AG08395 (cell line): Measurements from ENCODE around the gene SMIM36.
"Not testable (repeated sequence)": the region's sequence is repeated elsewhere in the genome, so short reads cannot be mapped to it uniquely, and the experiment has no call there.

Experiments
- DNase-seq: peaks from one replicate; pipeline ENCODE4 v3.0.0; 2012; ENCODE audit warnings: mixed read lengths, low spot score

The SMIM36 gene

GRCh38 chr17:55510986-55511721 lies at the start of gene SMIM36:
Gene SMIM36, minus strand, starts transcription at chr17:55511452.
- DNase-seq = no peak

DNA sequence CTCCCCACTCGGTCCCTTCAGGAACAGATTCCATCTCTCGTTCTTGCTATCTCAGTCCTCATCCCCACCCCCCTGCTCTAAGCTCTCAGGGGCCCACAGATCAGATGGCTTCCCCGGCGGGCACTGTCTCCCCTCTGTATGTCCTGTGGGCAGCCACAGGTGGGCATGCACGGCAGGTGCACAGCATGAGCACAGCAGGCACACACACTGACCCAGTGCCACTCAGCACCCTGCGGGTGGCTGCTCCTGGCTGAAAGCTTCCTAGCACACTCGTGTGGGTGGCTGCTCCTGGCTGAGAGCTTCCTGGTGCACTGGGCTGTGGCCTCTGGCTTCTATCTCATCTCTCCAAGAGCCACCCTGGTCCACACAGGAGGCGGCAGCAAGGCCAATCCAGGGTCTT lies 44.5 kb upstream of the SMIM36 start:
- no peak for DNase-seq

DNA sequence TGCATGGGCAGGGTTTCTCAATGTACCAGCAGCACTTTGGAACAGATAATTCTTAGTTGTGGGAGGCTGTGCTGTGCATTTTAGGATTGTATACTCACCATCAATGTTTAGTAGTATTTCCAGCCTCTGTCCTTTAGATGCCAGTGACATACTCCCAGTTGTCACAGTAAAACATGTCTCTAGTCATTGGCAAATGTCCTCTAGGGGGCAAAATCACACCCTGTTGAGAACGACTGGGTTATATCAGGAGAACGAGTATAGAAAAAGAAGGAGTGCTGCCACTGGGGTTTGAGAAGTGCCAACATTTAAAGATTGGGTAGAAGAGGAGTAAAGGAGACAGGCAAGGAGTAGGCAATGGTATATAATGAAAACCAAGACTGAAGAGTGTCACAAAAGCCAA lies 37.9 kb upstream of the SMIM36 start:
- DNase-seq = no peak

DNA sequence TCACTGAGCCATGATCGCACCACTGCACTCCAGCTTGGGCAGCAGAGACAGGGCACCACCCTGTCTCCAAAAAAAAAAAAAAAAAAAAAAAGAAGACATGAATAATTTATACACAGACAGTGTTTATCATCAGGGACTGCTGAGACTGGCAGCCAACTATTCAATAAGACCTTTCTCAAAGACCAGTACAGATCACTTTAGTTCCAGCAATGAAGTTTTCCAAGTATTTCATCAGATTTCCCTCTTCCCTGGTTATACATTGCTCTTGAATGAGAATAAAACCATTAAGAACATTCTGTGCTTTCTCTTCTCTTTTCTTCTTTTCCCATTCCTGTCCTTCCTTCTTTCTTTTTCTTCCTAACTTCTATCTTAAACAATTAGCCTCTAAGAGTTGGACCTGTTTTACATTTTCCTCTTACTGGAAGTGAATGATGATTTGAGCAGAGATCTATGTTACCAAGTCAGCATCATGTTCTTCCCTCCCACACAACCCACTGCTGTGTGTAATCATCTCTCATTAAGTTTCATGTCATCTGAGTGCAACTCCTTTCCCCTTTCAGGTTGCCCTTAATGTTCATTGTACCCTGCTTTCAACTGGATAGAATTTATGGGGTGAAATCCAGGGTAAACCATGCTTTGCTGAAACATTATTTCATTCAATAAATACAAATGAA lies 35.9 kb upstream of the SMIM36 start:
- no peak for DNase-seq

DNA sequence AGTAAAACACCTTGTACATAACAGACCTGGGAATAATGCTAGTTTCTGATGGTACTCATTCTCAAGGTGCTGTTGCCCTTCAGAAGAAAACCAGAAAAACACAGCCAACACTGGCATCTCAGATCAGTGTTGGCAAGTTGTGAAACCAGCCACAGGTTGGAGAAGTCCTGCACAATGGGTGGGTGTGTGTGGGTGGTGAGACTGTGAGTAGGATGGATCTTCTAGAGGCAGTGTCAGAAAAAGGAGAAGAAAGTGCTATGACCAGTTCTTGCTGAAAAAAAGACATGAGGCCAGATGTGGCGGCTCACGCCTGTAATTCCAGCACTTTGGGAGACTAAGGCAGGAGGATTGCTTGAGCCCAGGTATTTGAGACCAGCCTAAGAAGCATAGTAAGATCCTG lies 35.2 kb upstream of the SMIM36 start:
- DNase-seq = no peak

GRCh38 chr17:55545806-55546205 lies 34.6 kb upstream of the SMIM36 start:
- DNase-seq = no peak

DNA sequence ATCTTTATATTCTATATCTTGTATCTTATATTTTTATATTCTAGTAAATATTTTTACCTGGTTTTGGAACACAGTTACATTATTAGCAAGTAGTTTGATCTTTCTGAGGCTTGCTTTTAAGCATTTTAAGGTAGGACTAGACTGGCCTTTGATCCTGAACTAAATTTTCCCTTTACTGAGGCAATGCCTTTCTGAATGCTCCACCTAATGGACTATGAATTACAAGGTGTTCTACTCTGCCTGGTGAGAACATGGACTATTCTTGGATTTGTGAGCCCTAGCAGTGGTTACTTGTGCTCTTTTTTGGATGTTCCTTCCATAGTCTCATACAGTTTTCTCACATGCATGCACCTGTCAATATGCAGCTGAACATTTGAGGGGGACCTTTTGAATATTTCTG lies 32.5 kb upstream of the SMIM36 start:
- no peak for DNase-seq

DNA sequence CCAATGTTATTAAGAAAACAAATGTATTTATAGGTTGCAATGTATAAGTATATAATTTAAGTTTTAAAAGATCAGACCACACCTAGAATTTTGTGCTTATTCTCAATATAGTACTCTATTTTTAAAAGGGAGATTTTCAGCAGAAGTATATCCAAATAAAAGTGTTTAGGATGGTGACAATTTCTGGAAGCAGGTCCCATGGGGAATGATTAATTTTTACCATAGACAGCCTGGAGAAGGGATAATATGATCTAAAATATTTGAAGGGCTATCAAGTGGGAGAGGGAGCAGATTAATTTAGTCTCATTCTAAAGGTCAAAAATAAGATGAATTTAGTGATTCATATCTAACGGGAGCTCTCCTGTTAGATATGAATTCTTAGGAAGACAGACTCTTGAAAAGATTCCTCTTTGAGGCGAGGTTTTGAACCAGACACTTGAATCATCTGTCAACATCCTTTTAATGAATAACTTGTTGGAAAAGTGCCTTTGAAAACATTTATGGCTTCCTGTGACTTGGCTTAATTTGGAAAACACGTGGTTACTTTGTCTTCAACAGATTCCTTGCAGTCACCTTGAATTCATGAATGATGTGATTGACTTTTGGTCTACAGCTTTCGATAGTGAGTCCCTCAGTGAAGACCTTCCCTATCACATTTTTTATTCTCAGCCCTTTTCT lies 29.3 kb upstream of the SMIM36 start:
- DNase-seq = peak; percentile 19

DNA sequence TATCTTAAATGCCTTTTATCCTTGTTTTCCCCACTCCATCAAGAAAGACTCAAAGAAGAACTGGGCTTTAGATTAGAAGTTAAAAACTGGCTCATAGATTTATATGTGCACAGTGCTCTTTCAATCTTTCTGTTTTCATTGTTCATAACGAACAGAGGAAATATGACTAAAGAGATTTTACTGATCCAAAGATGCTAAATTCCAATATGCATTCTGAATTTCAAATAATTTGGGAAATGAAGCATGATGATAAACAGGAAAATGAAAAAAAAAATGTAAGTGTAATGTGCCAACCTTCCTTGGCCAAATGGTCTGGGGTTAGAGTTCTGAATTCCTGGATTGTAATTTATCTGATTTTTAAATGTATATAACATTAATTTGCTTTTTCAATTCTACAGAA lies 25.0 kb upstream of the SMIM36 start:
- DNase-seq = no peak

- DNase-seq = no peak
Observed at GRCh38 chr17:55533608-55534007, 22.4 kb upstream of the SMIM36 start.

- DNase-seq = no peak
Observed at GRCh38 chr17:55532670-55533069, 21.4 kb upstream of the SMIM36 start.

- DNase-seq = no peak
Observed at GRCh38 chr17:55531053-55531728, 19.9 kb upstream of the SMIM36 start.

GRCh38 chr17:55530064-55530463 lies 18.8 kb upstream of the SMIM36 start:
- DNase-seq = no peak

- peak; percentile 48 for DNase-seq
Observed at GRCh38 chr17:55527540-55528118, 16.4 kb upstream of the SMIM36 start.

DNA sequence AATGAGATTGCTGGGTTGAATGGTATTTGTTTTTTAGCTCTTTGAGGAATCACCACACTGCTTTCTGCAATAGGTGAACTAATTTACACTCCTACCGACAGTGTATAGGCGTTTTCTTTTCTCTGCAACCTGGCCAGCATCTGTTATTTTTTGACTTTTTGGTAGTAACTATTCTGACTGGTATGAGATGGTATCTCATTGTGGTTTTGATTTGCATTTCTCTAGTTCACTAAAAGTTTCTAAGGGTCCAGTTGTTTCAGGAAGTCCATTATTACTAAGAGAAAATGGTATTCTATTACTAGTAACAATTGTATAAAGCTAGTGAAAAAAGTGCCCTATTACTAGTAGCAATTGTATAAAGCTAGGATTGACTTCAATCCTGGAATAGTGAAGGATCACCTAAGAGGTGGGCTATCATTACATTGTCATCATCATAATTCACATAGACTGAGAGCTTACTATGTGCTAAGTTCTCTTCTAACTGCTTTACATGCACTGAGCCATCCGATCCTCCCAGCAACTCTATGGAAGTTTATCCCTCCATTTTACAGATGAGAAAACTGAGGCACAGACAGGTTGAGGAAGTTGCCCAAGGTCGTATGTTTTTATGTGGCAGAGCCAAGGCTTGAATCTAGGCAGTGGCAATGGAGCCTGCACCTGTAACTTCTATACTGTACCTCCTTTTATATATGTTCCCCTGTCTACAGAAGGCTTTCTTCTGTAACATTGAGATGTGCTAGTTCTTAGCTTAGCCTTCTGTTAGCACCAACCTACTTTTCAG lies 13.4 kb upstream of the SMIM36 start:
- no peak for DNase-seq

GRCh38 chr17:55523032-55523431 lies 11.8 kb upstream of the SMIM36 start:
- DNase-seq = not testable (repeated sequence)

DNA sequence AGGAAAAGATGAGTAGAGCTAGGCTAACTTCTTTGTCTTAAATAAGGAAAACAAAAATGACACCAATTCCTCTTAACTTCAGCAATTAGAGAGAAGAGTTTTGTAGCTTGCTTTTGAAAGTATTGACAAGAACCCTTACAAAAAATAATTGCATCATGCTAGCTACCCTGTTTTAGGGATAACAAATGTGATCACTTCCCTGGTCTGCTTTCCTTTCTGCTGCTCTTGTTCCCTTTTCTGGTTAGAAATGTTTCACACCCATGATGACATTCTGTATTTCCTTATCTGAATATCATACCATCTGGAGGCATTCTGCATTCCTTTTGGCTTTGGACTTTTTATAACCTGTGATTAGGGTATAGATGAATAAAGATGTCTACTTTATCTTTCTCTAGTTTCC lies 9.9 kb upstream of the SMIM36 start:
- no peak for DNase-seq

DNA sequence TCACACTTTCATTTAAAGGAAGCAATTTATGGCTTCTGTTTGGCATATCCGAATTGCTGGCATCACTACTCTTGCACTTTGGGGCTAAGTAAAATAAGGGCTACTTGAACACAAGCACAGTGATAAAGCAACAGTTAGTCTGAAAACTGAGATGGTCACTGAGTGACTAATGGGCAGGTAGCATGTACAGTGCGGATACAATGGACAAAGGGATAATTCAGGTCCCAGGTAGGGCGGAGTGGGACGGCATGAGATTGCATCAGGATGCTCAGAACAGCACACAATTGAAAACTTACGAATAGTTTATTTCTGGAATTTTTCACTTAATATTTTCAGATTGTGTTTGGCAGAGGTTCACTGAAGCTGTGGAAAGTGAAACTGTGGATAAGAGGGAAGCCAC lies 9.2 kb upstream of the SMIM36 start:
- DNase-seq = no peak

DNA sequence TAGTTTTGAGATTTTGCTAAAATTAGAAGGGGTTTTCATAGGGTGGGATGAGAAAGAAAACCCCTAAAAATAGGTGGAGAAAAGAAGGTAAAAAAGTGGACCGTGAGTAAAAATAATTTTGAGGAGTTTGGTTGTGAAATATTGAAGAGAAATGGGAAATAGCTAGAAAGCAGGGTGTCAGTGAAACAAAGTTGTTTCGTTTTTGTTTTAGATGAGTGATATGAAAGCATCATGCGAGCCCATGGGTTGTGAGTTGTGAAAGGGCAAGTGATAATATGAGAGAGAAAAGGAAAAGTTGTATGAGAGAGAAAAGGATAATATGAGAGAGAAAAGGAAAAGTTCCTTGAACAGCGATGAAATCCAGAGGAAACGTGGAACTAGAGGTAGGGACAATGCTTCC lies 7.3 kb upstream of the SMIM36 start:
- DNase-seq = no peak

DNA sequence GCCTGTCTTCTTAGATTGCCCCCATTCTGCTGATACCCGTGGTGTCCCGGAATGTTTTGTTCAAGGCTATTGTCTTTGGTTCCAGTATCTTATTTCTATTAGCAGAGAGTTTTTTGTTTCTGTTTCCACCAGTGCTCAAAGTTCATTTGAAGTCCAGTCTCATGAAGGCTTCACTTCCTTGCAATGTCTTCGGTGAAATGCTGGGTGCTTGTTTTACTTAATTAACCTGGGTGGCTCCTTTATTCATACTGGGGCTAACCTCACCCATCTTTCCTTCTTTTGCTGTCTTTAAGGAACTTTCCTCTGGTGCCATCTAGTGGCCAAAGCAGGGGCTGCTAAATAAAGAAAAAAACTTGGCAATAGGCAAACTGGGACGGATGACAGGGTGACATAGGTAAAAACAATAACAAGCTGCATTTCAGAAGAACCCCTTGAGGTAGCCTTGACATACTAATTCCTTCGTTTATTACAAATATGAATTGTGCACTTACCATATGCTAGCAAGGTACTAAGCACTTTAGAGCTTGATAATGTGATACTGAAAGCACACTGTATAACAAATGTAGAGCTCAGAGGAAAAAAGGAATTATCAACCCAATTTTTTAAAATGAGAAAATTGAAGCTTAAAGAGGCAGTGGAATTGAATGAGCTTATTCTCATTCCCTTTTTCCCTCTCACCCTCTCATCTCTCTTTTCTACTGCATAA lies 2.8 kb upstream of the SMIM36 start:
- peak; percentile 56 for DNase-seq

DNA sequence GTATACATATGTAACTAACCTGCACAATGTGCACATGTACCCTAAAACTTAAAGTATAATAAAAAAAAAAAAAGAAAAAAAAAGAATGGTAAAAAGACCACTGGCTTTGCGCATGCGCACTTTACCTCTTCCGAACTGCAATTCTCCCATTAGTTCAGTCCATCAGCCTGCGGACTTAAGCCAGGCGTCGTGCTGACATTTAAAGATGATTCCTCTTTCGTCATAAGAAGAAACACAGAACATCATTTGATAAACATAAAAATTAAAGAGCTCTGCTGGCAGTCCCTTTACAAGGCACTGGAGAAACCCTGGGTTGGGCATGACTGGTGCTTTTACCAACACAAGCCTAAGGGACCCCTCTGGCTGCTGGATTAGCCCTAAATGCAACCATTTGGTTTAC lies 3.6 kb downstream of the SMIM36 start:
- not testable (repeated sequence) for DNase-seq
